Suprapubic skin (tissue), 4 donors: Measurements from ENCODE around the gene SPATA6. TPM values are rescaled to one million over a fixed set of nuclear protein-coding genes. Genes with fewer than 3 reads are reported as not detected.
"Not testable (repeated sequence)": the region's sequence is repeated elsewhere in the genome, so short reads cannot be mapped to it uniquely, and the experiment has no call there.

Experiments
- DNase-seq, 2 donors: peaks; one replicate each; pipeline ENCODE4 v3.0.0-alpha.2; 2019; ENCODE audit warnings: low spot score in 2 of 2
- H3K27ac ChIP-seq: fragments of 200-600 bp; sonication (generic); one replicate; pipeline ENCODE4 v1.5.1; 2019
- H3K27me3 ChIP-seq: fragments of 200-600 bp; sonication (generic); one replicate; pipeline ENCODE4 v1.5.1; 2019
- H3K36me3 ChIP-seq: fragments of 200-600 bp; sonication (generic); one replicate; pipeline ENCODE4 v1.5.1; 2019
- H3K4me1 ChIP-seq: fragments of 200-600 bp; sonication (generic); one replicate; pipeline ENCODE4 v1.5.1; 2019
- H3K4me3 ChIP-seq: fragments of 200-600 bp; sonication (generic); one replicate; pipeline ENCODE4 v1.5.1; 2019; ENCODE audit warnings: mild to moderate bottlenecking
- H3K9me3 ChIP-seq: fragments of 200-600 bp; sonication (generic); one replicate; pipeline ENCODE4 v1.5.1; 2019
- EP300 ChIP-seq: sonication (generic); formaldehyde crosslinking; IDR thresholded peaks from one replicate; pipeline ENCODE4 v1.6.1; 2017; ENCODE audit warnings: antibody characterized with exemption
- POLR2A ChIP-seq, 2 donors: fragments of 450-650 bp; IDR thresholded peaks; one replicate each; pipeline ENCODE4 v1.6.1; 2017; ENCODE audit warnings: antibody characterized with exemption in 2 of 2, mild to moderate bottlenecking in 2 of 2, moderate library complexity in 2 of 2
- POLR2AphosphoS5 ChIP-seq, 3 donors: sonication (generic); formaldehyde crosslinking; IDR thresholded peaks; one replicate each; pipeline ENCODE4 v1.6.1; 2017; ENCODE audit warnings: antibody characterized with exemption in 3 of 3
- WGBS: methylation state at CpG from one replicate; pipeline ENCODE4 v1.1.5; 2018; 5-methylcytosine and 5-hydroxymethylcytosine counted together
- total RNA-seq, 4 donors: library from RNA; depleted of rRNA; stranded (reverse); fragments of >200 nt; gene quantifications; one replicate each; pipeline ENCODE4 v1.1.0, GENCODE V29; 2016
- TF ChIP-seq, protein P1 (sequence below), 2 donors: fragments of 200-600 bp in 1 of 2; fragments of 450-650 bp in 1 of 2; sonication (generic) in 1 of 2; IDR thresholded peaks; one replicate each; pipeline ENCODE4 v1.5.1; 2016 to 2019; ENCODE audit warnings: antibody characterized with exemption in 2 of 2, mild to moderate bottlenecking in 1 of 2, moderate library complexity in 1 of 2

The SPATA6 gene
- total RNA-seq, result 10 to 100 TPM in 2 of 4 donors, 1 to 10 TPM in 2; 7.0 to 44.2 (median 10.8) TPM

DNA sequence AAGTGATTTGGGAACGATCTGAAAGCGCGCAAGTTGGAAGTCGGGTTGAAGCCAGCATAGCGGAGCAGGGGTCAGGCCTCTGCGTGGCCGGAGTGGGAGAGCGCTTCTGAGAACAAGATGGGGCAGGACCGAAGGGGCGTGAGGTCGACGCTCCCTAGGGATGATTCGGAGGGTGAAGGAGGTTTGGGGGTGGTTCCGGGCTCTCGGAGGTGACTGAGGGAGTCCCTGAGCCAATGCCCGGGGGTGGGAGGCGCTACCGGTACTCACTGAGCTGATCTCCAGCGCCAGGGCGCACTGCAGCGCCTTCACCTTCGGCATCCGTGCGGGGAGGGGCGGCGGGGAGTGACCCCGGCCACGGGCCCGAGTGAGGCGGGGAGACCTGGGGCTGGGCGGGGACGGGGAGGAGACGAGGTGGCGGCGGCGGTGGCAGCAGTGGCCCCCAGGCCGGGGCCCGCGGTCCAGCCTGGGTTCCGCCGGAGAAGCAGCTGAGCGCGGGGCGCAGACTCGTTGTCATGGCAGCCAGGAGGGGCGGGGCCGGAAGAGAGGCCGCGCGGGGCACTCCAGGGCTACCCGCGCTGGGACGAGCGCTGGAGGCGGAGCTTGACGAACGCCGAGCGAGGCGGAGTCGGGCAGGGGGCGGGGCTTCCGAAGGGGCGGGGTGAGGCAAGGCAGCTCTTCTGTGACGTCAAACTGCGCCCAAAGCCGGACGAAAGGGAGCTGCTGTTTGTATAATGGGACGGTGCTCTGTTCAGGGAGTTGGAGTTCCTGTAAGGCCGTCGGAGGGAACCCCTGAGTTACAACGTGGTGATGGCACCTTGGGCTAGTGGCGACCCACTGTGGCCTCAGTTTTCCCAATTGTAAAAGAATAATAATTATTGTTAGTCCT is at the start of gene SPATA6:
Gene SPATA6 (minus strand): TSS at position 514 of the 886 bp plus-strand sequence. CDS start 196 bp downstream, at position 318.
- Histone ChIP-seq H3K4me3 (peak within 1 kb of the TSS; percentile 83), H3K9me3 (peaks cover 2% of the 10 kb centered on the region), H3K4me1 (peaks cover 37% of the 10 kb centered on the region), H3K27ac (peak within 1 kb of the TSS; percentile 89), H3K27me3 (no peaks in the 10 kb centered on the region), H3K36me3 (no peaks in the 10 kb centered on the region)
- peak; percentile 98 for DNase-seq
- TF ChIP-seq, protein P1, sequence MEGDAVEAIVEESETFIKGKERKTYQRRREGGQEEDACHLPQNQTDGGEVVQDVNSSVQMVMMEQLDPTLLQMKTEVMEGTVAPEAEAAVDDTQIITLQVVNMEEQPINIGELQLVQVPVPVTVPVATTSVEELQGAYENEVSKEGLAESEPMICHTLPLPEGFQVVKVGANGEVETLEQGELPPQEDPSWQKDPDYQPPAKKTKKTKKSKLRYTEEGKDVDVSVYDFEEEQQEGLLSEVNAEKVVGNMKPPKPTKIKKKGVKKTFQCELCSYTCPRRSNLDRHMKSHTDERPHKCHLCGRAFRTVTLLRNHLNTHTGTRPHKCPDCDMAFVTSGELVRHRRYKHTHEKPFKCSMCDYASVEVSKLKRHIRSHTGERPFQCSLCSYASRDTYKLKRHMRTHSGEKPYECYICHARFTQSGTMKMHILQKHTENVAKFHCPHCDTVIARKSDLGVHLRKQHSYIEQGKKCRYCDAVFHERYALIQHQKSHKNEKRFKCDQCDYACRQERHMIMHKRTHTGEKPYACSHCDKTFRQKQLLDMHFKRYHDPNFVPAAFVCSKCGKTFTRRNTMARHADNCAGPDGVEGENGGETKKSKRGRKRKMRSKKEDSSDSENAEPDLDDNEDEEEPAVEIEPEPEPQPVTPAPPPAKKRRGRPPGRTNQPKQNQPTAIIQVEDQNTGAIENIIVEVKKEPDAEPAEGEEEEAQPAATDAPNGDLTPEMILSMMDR (IDR thresholded peaks at IDR 0.05), result no peak
- TF ChIP-seq POLR2AphosphoS5 (IDR thresholded peaks at IDR 0.05) (peak in 2 of 3 donors; percentile 39 to 41), POLR2A (IDR thresholded peaks at IDR 0.05) (peak in 1 of 2 donors; percentile 29)
- whole genome bisulfite sequencing, result under 1% methylated on average over 36 of the region's 73 CpGs

DNA sequence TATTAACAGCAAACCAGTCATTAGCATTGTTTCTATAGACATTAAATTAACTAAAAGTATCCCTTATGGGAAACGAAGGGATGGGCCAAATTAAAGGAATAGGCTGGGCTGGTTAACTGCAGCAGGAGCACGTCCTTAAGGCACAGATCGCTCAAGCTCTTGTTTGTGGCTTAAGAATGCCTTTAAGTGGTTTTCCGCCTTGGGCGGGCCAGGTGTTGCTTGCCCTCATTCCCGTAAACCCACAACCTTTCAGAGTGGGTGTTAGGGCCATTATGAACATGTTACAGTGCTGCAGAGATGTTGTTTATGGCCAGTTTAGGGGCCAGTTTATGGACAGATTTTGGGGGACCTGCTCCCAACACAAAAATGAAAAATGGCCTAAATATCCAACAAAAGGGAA is 47.9 kb upstream of the SPATA6 start:
- WGBS, result 73% methylated on average over 6 of the region's 6 CpGs
- DNase-seq, H3K4me1 ChIP-seq, H3K27me3 ChIP-seq, H3K36me3 ChIP-seq, H3K9me3 ChIP-seq, H3K4me3 ChIP-seq, H3K27ac ChIP-seq: not testable (repeated sequence)

DNA sequence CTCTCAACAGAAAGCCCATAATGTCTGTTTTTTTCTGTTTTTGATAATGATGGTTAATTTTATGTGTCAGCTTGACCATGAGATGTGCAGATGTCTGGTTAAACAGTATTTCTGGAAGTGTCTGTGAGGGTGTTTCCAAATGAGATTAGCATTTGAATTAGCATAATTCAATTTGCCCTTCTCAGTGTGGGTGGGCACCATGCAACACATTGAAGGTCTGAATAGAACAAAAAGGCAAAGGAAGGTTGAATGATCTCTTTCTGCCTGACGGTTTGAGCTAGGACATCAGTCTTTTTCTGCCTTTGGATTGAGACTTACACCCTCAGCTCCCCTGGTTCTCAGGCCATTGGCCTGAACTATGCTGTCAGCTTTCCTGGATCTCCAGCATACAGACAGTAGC is 34.9 kb upstream of the SPATA6 start:
- no peaks in the 10 kb centered on the region for H3K9me3 ChIP-seq
- H3K27me3 ChIP-seq, result peaks cover 6% of the 10 kb centered on the region
- no peak for DNase-seq
- WGBS, result 0% methylated on average over 1 of the region's 1 CpG
- H3K4me3 ChIP-seq, result no peak overlapping the region
- no peak for TF ChIP-seq POLR2AphosphoS5 (IDR thresholded peaks at IDR 0.05)
- TF ChIP-seq EP300, result no peak
- TF ChIP-seq POLR2A (IDR thresholded peaks at IDR 0.05), result no peak
- TF ChIP-seq, protein P1 (IDR thresholded peaks at IDR 0.05), result no peak
- no peaks in the 10 kb centered on the region for H3K36me3 ChIP-seq
- no peaks in the 10 kb centered on the region for H3K4me1 ChIP-seq
- H3K27ac ChIP-seq, result no peak overlapping the region

DNA sequence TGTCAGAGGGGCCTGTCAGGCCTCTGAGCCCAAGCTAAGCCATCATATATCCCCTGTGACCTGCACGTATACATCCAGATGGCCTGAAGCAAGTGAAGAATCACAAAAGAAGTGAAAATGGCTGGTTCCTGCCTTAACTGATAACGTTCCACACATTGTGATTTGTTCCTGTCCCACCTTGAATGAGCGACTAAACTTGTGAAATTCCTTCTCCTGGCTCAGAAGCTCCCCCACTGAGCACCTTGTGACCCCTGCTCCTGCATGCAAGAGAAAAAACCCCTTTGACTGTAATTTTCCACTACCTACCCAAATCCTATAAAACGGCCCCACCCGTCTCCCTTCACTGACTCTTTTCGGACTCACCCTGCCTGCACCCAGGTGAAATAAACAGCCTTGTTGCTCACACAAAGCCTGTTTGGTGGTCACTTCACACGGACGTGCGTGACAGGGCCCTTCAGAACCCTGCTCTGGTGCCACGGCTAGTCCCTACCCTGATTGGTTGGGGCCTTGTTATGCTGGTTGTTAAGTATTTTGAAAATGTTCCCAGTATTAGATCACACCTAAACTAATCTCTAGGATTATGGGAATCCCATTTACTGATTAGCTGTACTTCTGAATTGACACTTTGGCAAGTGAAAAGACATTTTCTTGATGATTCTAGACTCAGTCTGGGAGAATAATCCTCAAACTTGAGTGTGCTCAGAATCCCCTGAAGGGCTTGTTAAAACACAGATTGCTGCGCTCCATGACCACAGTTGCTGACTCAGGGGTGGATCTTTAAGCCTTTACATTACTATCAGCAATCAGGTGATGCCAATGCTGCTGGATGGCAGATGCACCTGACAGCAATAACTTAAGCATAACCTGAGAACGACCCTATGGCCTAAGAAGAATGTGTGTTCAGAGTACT is 28.8 kb upstream of the SPATA6 start:
- WGBS, result 64% methylated on average over 12 of the region's 12 CpGs
- DNase-seq, result no peak
- Histone ChIP-seq H3K27me3 (no peaks in the 10 kb centered on the region), H3K9me3 (no peaks in the 10 kb centered on the region), H3K4me3 (no peak overlapping the region), H3K27ac (no peak overlapping the region), H3K36me3 (no peaks in the 10 kb centered on the region), H3K4me1 (peaks cover 5% of the 10 kb centered on the region)
- TF ChIP-seq, protein P1 (IDR thresholded peaks at IDR 0.05), result no peak
- TF ChIP-seq POLR2A (IDR thresholded peaks at IDR 0.05) (no peak), POLR2AphosphoS5 (IDR thresholded peaks at IDR 0.05) (no peak), EP300 (no peak)

DNA sequence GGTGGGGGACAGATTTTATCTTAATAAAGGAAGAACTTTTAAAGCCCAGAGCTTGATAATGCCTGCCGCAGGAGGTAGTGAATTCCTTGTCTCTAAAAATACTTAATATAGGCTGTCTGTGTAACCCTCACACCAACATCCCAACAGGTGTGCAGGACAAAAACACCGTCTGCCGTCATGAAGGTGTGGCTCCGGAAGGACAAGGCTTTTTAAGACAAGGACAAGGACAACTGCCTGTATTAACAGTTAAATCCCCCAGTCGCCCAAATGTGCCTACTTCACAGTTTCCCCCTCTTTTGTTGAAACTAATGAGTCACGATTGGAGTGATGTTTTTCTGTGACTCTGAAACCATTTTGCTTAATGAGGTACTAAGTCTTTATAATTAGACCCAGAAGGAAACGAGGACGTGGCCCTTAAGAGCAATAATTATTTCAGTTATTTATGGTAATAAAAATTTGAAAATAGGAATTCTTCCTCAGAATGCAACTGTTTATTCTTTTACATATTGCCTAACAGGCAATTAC is 27.3 kb upstream of the SPATA6 start:
- no peak for DNase-seq
- 72% methylated on average over 8 of the region's 8 CpGs for WGBS
- peaks cover 5% of the 10 kb centered on the region for H3K4me1 ChIP-seq
- H3K4me3 ChIP-seq, result no peak overlapping the region
- no peak overlapping the region for H3K27ac ChIP-seq
- H3K36me3 ChIP-seq, result no peaks in the 10 kb centered on the region
- H3K9me3 ChIP-seq, result no peaks in the 10 kb centered on the region
- H3K27me3 ChIP-seq, result no peaks in the 10 kb centered on the region
- TF ChIP-seq EP300, result no peak
- no peak for TF ChIP-seq POLR2A (IDR thresholded peaks at IDR 0.05)
- TF ChIP-seq, protein P1 (IDR thresholded peaks at IDR 0.05), result no peak
- TF ChIP-seq POLR2AphosphoS5 (IDR thresholded peaks at IDR 0.05), result no peak
